Measurements from ENCODE around the gene DRD3.

DRD3 gene

GRCh38 chr3:114079761-114080160 is 99.1 kb downstream of the DRD3 start:
- TF ChIP-seq FOXK2 (IDR thresholded peaks at IDR 0.05) = no peak
- TF ChIP-seq SP1 (IDR thresholded peaks at IDR 0.05) = no peak
- no peak for TF ChIP-seq ZNF384 (IDR thresholded peaks at IDR 0.05)
- no peak for TF ChIP-seq ELF4 (IDR thresholded peaks at IDR 0.05)
- TF ChIP-seq HDGF (IDR thresholded peaks at IDR 0.05; ENCODE audit: borderline replicate concordance) = no peak
- TF ChIP-seq ARNT (IDR thresholded peaks at IDR 0.05) = no peak
- no peak for TF ChIP-seq FOXA1 (IDR thresholded peaks at IDR 0.05)
- TF ChIP-seq L3MBTL2 (conservative IDR thresholded peaks at IDR 0.05) = no peak
- TF ChIP-seq, protein P1, sequence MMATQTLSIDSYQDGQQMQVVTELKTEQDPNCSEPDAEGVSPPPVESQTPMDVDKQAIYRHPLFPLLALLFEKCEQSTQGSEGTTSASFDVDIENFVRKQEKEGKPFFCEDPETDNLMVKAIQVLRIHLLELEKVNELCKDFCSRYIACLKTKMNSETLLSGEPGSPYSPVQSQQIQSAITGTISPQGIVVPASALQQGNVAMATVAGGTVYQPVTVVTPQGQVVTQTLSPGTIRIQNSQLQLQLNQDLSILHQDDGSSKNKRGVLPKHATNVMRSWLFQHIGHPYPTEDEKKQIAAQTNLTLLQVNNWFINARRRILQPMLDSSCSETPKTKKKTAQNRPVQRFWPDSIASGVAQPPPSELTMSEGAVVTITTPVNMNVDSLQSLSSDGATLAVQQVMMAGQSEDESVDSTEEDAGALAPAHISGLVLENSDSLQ (IDR thresholded peaks at IDR 0.05) = no peak
- no peak for TF ChIP-seq LEF1 (IDR thresholded peaks at IDR 0.05; ENCODE audit: borderline replicate concordance)
- POLR2A ChIA-PET = no interaction called here
- CTCF ChIA-PET = interaction anchor here (0.6 kb wide), 1 partner anchor 21 kb away, joined by 7 read pairs; no protein-coding TSS in a partner anchor
- DNase-seq (ENCODE audit: extremely low spot score) = no peak

- TF ChIP-seq NFRKB (IDR thresholded peaks at IDR 0.05) = no peak
- no peak for TF ChIP-seq FOXM1 (IDR thresholded peaks at IDR 0.05; ENCODE audit: borderline replicate concordance)
- no peak for TF ChIP-seq ARNT (IDR thresholded peaks at IDR 0.05)
- no peak for TF ChIP-seq ZNF384 (IDR thresholded peaks at IDR 0.05)
- TF ChIP-seq FOXA1 (IDR thresholded peaks at IDR 0.05) = no peak
- TF ChIP-seq TARDBP (IDR thresholded peaks at IDR 0.05) = no peak
- TF ChIP-seq HDGF (IDR thresholded peaks at IDR 0.05; ENCODE audit: borderline replicate concordance) = no peak
- no peak for TF ChIP-seq BHLHE40 (IDR thresholded peaks at IDR 0.05; ENCODE audit: borderline replicate concordance)
- TF ChIP-seq, protein P1 (IDR thresholded peaks at IDR 0.05) = no peak
- TF ChIP-seq SUZ12 (IDR thresholded peaks at IDR 0.05) = no peak
- no peak for DNase-seq (ENCODE audit: extremely low spot score)
- ChIA-PET POLR2A (no interaction called here), CTCF (no interaction called here)
Measured at GRCh38 chr3:114078126-114078525, 100.7 kb downstream of the DRD3 start.

All from HEK293T (cell line).